Osteocyte (in vitro differentiated cells): Measurements from ENCODE around the gene CBLB. TPM values are rescaled to one million over a fixed set of nuclear protein-coding genes. Genes with fewer than 3 reads are reported as not detected.

ENCODE experiments used
- DNase-seq: peaks from one replicate; pipeline ENCODE4 v3.0.0; 2021; ENCODE audit warnings: mixed read lengths; ENCODE audit not compliant: unreplicated experiment; ENCODE audit errors: extremely low spot score
- H3K27ac Mint-ChIP-seq: one replicate; pipeline ENCODE4 v1.8.0; 2021; ENCODE audit warnings: mild to moderate bottlenecking, mixed read lengths; ENCODE audit not compliant: unreplicated experiment
- H3K27me3 Mint-ChIP-seq: one replicate; pipeline ENCODE4 v1.8.0; 2021; ENCODE audit warnings: mixed read lengths; ENCODE audit not compliant: unreplicated experiment
- H3K36me3 Mint-ChIP-seq: one replicate; pipeline ENCODE4 v1.8.0; 2021; ENCODE audit warnings: mixed read lengths; ENCODE audit not compliant: unreplicated experiment
- H3K4me1 Mint-ChIP-seq: one replicate; pipeline ENCODE4 v1.8.0; 2021; ENCODE audit warnings: mixed read lengths; ENCODE audit not compliant: unreplicated experiment
- H3K4me3 Mint-ChIP-seq: one replicate; pipeline ENCODE4 v1.8.0; 2021; ENCODE audit warnings: mild to moderate bottlenecking, moderate library complexity, mixed read lengths; ENCODE audit not compliant: unreplicated experiment
- H3K9me3 Mint-ChIP-seq: one replicate; pipeline ENCODE4 v1.8.0; 2021; ENCODE audit warnings: mixed read lengths; ENCODE audit not compliant: unreplicated experiment
- CTCF ChIP-seq: fragments of 200-600 bp; sonication (generic); IDR thresholded peaks from 2 replicates; pipeline ENCODE4 v1.5.0; 2021; ENCODE audit warnings: antibody characterized with exemption, mild to moderate bottlenecking, moderate library complexity
- total RNA-seq: library from RNA; stranded (reverse); gene quantifications from 2 replicates; pipeline ENCODE4 v1.2.1, GENCODE V29; 2021

CBLB gene
- total RNA-seq, 1 donor from 2014 or later: 28.8 TPM

GRCh38 chr3:105704726-105705410, 163.9 kb downstream of the CBLB start:
- Mint-ChIP-seq H3K27ac (no peak overlapping the region), H3K4me3 (no peak overlapping the region), H3K9me3 (peaks cover 3% of the 10 kb centered on the region), H3K27me3 (no peaks in the 10 kb centered on the region), H3K36me3 (peaks cover 48% of the 10 kb centered on the region), H3K4me1 (no peaks in the 10 kb centered on the region)
- no peak for TF ChIP-seq CTCF
- DNase-seq: no peak

GRCh38 chr3:105700575-105700974, 168.2 kb downstream of the CBLB start:
- Mint-ChIP-seq H3K9me3 (no peaks in the 10 kb centered on the region), H3K27me3 (no peaks in the 10 kb centered on the region), H3K4me3 (no peak overlapping the region), H3K27ac (no peak overlapping the region), H3K36me3 (peaks cover 49% of the 10 kb centered on the region), H3K4me1 (no peaks in the 10 kb centered on the region)
- DNase-seq: no peak
- TF ChIP-seq CTCF: no peak

- Mint-ChIP-seq H3K9me3 (no peaks in the 10 kb centered on the region), H3K4me1 (peaks cover 5% of the 10 kb centered on the region), H3K27ac (no peak overlapping the region), H3K4me3 (no peak overlapping the region), H3K36me3 (peaks cover 27% of the 10 kb centered on the region), H3K27me3 (no peaks in the 10 kb centered on the region)
- no peak for DNase-seq
- TF ChIP-seq CTCF: no peak
Measured at GRCh38 chr3:105691633-105692032, 177.2 kb downstream of the CBLB start.

GRCh38 chr3:105691053-105691452, 177.8 kb downstream of the CBLB start:
- no peak for DNase-seq
- Mint-ChIP-seq H3K36me3 (peaks cover 27% of the 10 kb centered on the region), H3K9me3 (no peaks in the 10 kb centered on the region), H3K4me1 (peaks cover 5% of the 10 kb centered on the region), H3K27me3 (no peaks in the 10 kb centered on the region), H3K4me3 (no peak overlapping the region), H3K27ac (no peak overlapping the region)
- TF ChIP-seq CTCF: no peak

- Mint-ChIP-seq H3K27me3 (no peaks in the 10 kb centered on the region), H3K4me1 (peaks cover 5% of the 10 kb centered on the region), H3K27ac (no peak overlapping the region), H3K4me3 (no peak overlapping the region), H3K36me3 (peaks cover 30% of the 10 kb centered on the region), H3K9me3 (no peaks in the 10 kb centered on the region)
- no peak for TF ChIP-seq CTCF
- no peak for DNase-seq
Measured at GRCh38 chr3:105688821-105689220, 180.0 kb downstream of the CBLB start.
